Activated CD4-positive, alpha-beta T cell treated with anti-CD3 and anti-CD28 coated beads, Interleukin-2, Interleukin-4, amounts not matched to agents 100 ng/mL and 50 ng/mL, durations not matched to agents 16 hours and 8 hours (primary cell): ENCODE results near the gene ARHGEF7.

Experiments
- DNase-seq: peaks from one replicate; pipeline ENCODE4 v3.0.0-alpha.2; 2020; ENCODE audit warnings: low spot score

The ARHGEF7 gene

DNA sequence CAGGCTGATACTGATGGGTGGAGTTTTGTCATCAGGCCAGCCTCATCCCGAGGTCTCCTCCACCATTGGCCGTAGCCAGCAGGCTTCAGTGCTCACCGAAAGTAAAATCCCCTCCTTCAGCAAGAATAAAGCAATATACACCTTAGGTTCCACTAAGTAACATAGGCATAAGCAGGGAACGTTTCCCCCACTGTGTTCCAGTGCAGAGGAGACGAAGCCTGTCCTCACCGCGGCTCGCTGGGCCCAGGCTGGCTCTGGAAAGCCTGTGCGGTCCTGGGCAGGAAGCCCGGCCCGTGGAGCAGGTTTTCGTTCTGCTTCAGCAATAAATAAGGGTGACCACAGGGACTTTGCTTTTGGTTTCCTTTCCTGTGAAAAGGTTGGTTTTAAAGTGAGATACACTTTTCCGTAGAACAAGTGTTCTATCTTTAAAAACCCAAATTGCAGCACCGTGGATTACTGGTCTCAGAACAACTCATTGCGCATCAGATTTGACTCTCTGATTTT lies 189.0 kb downstream of the ARHGEF7 start:
- DNase-seq = peak; percentile 47

DNA sequence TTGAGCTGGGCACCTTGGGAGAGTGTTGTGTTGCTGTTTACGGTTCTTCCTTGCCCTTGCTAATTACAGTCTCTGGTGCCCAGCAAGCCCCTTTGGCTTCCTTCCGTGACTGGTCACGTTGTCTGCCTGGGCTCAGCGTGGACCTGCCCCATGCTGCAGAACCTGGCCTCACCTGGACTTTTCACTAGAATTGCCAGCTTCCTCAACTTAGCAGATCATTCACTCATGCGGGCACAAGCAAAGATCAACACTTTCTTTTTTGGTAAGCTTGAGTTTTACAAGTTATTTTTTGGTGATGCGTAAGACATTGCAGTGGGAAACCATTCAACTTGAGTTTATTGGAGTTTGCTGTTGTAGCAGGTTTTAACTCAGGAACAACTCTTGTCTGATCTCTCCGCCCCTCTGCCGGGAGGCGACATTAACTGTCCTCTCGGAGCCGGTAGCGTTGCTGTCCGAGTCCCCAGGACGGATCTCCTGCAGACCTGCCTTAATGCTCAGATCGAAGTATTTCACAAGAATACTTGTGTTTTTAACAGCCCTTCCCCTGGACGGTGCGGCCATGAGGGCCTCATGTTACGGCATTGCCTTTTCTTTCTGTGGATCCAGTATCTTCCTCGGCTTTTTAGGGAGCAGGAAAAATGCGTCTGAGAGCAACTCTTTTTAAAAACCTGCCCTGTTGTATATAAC lies 189.6 kb downstream of the ARHGEF7 start:
- DNase-seq = no peak

DNA sequence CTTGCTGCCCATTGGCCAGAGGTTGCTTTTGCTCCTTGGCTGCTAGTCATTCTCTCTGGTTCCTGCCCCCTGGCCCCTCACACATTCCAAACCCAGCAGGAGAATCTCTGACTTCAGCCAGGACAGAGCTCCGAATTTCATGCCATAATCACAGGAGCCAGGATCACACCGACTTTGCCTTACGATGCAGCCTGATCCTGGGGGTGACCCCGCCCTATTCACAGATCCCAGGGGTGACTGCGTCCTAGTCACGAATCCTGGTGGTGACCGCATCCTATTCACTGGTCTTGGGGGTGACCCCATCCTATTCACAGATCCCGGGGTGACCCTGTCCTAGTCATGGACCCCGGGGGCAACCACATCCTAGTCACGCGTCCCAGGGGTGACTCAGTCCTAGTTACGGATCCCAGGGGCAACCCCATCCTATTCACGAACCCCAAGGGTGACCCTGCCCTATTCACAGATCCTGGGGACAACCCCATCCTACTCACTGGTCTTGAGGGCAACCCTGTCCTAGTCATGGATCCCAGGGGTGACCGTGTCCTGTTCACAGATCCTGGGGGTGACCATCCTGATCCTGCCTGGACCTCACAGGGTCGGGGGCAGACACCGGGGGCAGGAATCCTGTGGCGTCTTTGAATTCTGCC lies 198.0 kb downstream of the ARHGEF7 start:
- DNase-seq = no peak

DNA sequence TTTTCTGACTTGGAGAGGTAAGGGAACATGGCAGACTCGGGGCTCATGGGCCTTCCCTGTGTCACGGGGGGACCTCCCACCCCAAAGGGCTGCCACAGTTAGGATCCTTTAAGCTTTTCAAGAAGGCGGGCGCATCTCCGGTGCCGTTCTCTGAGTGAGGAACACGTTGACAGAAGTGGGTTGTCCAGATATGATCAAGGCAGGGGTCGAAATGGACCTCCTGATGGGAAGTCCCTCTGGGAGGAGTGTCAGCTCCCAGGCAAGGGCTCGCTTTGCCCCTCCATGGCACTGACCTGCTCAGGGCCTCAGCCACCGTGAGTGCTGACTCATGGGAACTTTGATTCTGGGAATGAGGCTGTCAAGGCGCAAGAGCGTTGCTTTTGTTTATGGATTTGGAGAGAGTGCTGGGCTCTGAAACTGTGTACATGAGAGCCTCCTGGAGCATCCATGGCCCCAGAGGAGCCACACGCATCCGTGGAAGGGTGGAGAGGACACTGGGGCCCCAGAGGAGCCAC lies 198.9 kb downstream of the ARHGEF7 start:
- DNase-seq = no peak

GRCh38 chr13:111314852-111315251 lies 199.7 kb downstream of the ARHGEF7 start:
- no peak for DNase-seq

GRCh38 chr13:111315347-111315995 lies 200.4 kb downstream of the ARHGEF7 start:
- no peak for DNase-seq

DNA sequence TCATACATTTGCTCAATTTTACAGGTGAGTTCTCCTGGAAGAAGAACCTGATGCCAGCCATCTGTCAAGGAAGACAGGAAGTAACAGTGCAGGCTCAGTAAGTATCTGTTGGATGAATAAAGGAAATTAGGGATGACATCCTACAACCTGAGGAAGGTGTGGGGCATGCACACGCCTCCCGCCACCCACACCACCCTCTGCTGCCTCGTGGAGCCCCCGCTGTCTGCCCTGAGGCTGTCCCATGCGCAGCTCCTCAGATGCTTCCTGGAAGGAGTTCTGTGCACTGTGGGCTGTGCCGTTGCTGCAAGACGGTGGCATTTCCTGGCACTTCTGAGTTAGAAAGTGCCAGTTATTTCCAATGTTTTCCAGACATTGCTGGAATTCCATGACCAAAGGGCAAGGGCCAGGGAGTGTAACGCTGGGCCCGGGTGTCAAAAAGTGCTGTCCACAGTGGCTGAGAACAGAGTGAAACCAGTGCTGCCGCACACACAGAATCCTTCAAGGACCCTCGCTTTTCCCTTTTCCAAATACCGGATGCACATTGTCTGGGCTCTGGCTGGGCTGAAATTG lies 201.1 kb downstream of the ARHGEF7 start:
- no peak for DNase-seq

DNA sequence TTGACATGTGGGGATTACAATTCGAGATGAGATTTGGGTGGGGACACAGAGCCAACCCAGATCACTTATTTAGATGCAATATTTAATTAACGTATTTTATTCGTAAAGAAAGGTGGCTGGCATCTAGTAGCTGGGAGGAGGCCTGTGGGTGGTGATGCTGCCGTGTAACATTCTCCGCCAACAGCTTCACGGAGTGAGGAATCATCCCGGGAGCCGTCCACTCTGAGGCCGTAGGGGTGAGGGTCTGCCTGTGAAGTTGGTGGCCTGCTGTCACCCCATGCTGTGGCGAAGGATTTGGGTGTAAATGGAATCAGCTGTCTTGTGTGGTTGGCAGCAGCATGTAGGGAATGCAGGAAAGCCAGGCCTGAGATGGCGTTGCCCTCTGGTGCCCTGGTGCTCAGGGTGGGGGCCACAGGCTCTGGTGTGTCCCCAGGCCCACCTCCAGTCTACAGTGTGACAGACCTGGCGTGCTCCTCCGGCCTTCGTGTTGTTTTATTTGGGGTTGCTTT lies 202.0 kb downstream of the ARHGEF7 start:
- DNase-seq = no peak

DNA sequence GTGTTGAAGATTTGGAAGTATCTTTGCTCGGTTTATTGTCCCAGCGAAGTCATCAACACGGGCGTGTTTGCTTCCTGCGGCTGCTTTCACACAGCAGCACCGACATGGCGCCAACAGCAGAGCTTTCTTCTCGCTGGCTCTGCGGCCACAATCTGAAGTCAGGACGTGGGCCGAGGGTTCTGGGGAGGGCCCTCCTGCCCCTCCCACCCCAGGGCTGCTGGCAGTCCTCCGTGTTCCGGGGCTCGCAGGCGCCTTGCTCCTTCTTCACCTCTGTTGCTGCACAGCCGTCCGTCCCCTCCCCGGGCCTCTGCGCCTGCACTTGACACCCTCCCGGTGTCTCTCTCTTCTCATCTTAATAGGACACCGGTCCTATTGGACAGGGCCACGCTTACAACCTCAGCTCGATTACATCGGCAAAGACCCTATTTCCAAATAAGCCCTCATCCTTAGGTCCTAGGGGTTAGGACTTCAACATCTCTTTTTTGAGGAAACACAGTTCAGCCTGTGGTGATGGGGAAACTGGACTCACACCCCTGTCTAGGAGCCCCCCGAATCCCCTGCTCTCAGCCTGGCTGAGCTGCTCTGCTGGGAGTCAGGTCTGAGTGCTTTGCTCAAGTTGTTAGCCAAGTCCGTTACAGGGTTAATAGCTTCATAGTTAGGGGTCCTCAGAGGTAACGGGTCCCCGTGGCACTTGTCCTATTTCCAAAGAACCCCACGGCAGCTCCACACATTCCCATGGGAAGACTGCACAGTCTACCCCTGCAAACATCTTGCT lies 202.6 kb downstream of the ARHGEF7 start:
- no peak for DNase-seq

DNA sequence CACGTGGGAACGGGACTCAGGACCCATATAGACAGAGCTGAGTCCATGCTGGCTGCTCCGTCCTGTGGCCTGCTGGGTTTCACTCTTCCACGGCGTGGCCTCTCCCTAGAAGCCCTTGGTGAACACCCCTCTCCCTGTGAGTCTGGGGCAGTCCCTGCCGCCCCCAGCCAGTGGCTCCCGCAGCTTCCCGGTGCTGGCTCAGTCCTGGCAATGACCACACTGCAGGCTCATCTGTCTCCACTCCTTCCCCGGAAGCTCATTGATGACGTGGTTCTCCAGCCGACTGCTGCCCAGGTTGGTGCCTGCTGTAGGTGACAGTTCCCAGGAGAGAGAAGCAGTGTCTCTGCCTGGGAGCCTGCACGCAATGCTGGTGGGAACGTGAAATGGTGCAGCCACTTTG lies 203.3 kb downstream of the ARHGEF7 start:
- DNase-seq = no peak

DNA sequence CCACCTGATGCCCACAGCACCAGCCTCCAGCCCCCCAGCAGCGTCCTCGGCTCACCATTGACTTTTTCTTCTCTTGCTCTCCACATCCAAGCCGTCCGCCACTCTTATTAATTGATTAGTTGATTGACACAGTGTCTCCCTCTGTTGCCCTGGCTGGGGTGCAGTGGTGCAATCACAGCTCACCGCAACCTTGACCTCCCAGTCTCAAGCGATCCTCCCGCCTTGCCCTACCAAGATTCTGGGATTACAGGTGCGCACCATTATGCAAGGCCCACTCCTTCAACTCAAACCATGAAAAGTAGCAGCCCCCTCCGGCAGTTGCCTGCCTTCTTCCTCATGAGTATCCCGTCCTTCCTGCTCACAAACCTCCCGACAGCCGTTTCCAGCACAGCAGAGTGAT lies 204.4 kb downstream of the ARHGEF7 start:
- DNase-seq = no peak

GRCh38 chr13:111319998-111320911 lies 205.1 kb downstream of the ARHGEF7 start, which contains the start of gene TEX29:
TEX29 (plus strand) TSS chr13:111320642; CDS start chr13:111320891, 249 bp downstream.
- DNase-seq = no peak

GRCh38 chr13:111322001-111322915 lies 207.1 kb downstream of the ARHGEF7 start:
- no peak for DNase-seq

- no peak for DNase-seq
Measured at GRCh38 chr13:111322916-111323331, 207.8 kb downstream of the ARHGEF7 start.

- no peak for DNase-seq
Measured at GRCh38 chr13:111323549-111323948, 208.4 kb downstream of the ARHGEF7 start.

- DNase-seq = no peak
Measured at GRCh38 chr13:111323950-111324651, 209.0 kb downstream of the ARHGEF7 start.

DNA sequence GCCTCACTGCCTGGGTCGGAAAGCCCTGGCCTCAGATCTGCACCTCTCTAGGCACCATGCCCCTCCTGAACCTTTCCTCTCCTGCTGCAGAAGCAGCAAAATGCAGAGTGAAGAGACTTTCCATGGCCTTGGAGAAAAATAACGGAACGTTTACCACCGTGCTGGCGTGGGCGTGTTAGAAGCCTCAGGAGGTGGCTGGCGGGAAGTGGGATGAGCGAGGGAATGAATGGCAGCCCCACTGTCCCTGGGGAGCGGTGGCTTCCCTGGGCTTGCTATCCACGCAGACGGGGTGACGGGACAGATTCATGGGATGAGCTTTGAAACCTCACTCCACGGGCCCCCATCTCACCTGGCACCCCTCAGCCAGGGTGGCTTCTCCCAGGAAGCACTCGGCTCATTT lies 209.6 kb downstream of the ARHGEF7 start:
- DNase-seq = no peak

DNA sequence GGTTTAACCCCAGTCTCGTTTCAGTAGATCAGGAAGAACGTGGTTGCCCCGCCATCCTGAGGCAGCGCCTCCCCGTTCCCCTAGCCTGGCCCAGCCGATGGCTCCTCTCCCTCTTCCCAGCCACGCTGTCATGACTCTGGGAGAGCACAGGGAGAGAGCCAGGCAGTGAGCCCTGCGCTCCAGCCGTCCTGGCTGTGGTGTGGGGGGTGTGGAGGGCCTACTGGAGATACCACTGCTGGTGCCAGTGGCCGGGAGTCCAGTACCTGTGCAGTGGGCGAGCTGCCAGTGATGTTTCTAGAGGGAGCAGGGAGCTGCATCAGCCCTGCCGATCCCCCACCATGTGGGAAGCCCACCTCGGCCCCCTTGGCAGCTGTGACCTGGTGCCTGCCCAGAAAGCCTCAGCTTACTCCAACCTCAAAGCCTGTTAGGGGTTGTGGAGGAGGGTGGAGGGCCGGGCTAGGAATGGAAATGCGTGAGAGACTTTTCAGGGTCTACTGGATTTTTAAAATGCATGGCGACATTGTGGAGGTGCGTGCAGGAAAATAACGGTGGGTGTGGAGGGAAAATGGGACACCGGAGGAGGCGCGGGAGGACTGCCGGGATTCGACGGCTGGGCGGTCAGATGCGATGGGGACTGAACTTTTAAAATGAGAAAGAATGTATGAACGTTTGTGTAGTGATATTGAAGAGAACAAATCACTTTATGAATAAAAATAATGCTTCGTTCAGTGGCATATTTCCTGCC lies 210.2 kb downstream of the ARHGEF7 start:
- no peak for DNase-seq
